Measurements from ENCODE around the gene NR6A1. TPM values are rescaled to one million over a fixed set of nuclear protein-coding genes. Genes with fewer than 3 reads are reported as not detected.

Gene NR6A1
- total RNA-seq, 4 donors from 2014 or later = 1.7 to 8.4 (median 5.5) TPM

- H3K36me3 ChIP-seq = no peaks in the 10 kb centered on the region
- H3K9me3 ChIP-seq = no peaks in the 10 kb centered on the region
- no peaks in the 10 kb centered on the region for H3K27me3 ChIP-seq
- TF ChIP-seq POLR2A (IDR thresholded peaks at IDR 0.05) = no peak
- TF ChIP-seq CTCF (IDR thresholded peaks at IDR 0.05) = no peak
- no peak for TF ChIP-seq EP300 (IDR thresholded peaks at IDR 0.05)
- H3K27ac ChIP-seq = no peak overlapping the region
- no peak overlapping the region for H3K4me3 ChIP-seq
- DNase-seq (ENCODE audit: low spot score in 2 of 2) = no peak
- H3K4me1 ChIP-seq = no peaks in the 10 kb centered on the region
- WGBS, 2 donors = 46 to 47% methylated on average over 6 of the region's 6 CpGs
These were observed 208.8 kb downstream of the NR6A1 start for GRCh38 chr9:124562328-124562727.

GRCh38 chr9:124559871-124560270, 211.2 kb downstream of the NR6A1 start:
- no peak for DNase-seq (ENCODE audit: low spot score in 2 of 2)
- Histone ChIP-seq H3K9me3 (no peaks in the 10 kb centered on the region), H3K4me3 (no peak overlapping the region), H3K27ac (no peak overlapping the region), H3K36me3 (no peaks in the 10 kb centered on the region), H3K27me3 (no peaks in the 10 kb centered on the region), H3K4me1 (no peaks in the 10 kb centered on the region)
- 46 to 48% methylated on average over 2 of the region's 2 CpGs for WGBS, 2 donors
- TF ChIP-seq POLR2A (IDR thresholded peaks at IDR 0.05) = no peak
- TF ChIP-seq EP300 (IDR thresholded peaks at IDR 0.05) = no peak
- no peak for TF ChIP-seq CTCF (IDR thresholded peaks at IDR 0.05)

- Histone ChIP-seq H3K27ac (no peak overlapping the region), H3K36me3 (no peaks in the 10 kb centered on the region), H3K4me1 (no peaks in the 10 kb centered on the region), H3K27me3 (no peaks in the 10 kb centered on the region), H3K4me3 (no peak overlapping the region), H3K9me3 (no peaks in the 10 kb centered on the region)
- no peak for TF ChIP-seq POLR2A (IDR thresholded peaks at IDR 0.05)
- WGBS, 2 donors = 79 to 97% methylated on average over 4 of the region's 4 CpGs
- DNase-seq (ENCODE audit: low spot score in 2 of 2) = no peak
These were observed 212.2 kb downstream of the NR6A1 start for GRCh38 chr9:124558777-124559470.

GRCh38 chr9:124557895-124558294, 213.2 kb downstream of the NR6A1 start:
- Histone ChIP-seq H3K9me3 (no peaks in the 10 kb centered on the region), H3K27me3 (no peaks in the 10 kb centered on the region), H3K27ac (no peak overlapping the region), H3K4me3 (no peak overlapping the region), H3K4me1 (no peaks in the 10 kb centered on the region), H3K36me3 (no peaks in the 10 kb centered on the region)
- no peak for DNase-seq (ENCODE audit: low spot score in 2 of 2)
- WGBS, 2 donors = 93 to 94% methylated on average over 3 of the region's 3 CpGs
- TF ChIP-seq CTCF (IDR thresholded peaks at IDR 0.05) (no peak), EP300 (IDR thresholded peaks at IDR 0.05) (no peak), POLR2A (IDR thresholded peaks at IDR 0.05) (no peak)

- no peaks in the 10 kb centered on the region for H3K9me3 ChIP-seq
- TF ChIP-seq POLR2A (IDR thresholded peaks at IDR 0.05) (no peak), EP300 (IDR thresholded peaks at IDR 0.05) (no peak), CTCF (IDR thresholded peaks at IDR 0.05) (no peak)
- H3K27ac ChIP-seq = no peak overlapping the region
- H3K36me3 ChIP-seq = no peaks in the 10 kb centered on the region
- H3K4me3 ChIP-seq = no peak overlapping the region
- DNase-seq (ENCODE audit: low spot score in 2 of 2) = no peak
- H3K4me1 ChIP-seq = no peaks in the 10 kb centered on the region
- H3K27me3 ChIP-seq = no peaks in the 10 kb centered on the region
- 76 to 77% methylated on average over 3 of the region's 3 CpGs for WGBS, 2 donors
These were observed 216.1 kb downstream of the NR6A1 start for GRCh38 chr9:124555043-124555442.
